ENCODE data around the gene MUC6.

MUC6 gene

GRCh38 chr11:1034456-1035295 is 1.8 kb downstream of the MUC6 start:
- no peak for TF ChIP-seq CTCF (IDR thresholded peaks at IDR 0.05; ENCODE audit: control insufficient read depth, insufficient read depth, low read depth, low read length, missing control alignments)
- H3K4me3 ChIP-seq (ENCODE audit: control insufficient read depth, low read depth, low read length) = no peak overlapping the region
- no peak for DNase-seq (ENCODE audit: low read depth)

GRCh38 chr11:1034001-1034400 is 2.5 kb downstream of the MUC6 start:
- DNase-seq (ENCODE audit: low read depth) = no peak
- H3K4me3 ChIP-seq (ENCODE audit: control insufficient read depth, low read depth, low read length) = no peak overlapping the region
- no peak for TF ChIP-seq CTCF (IDR thresholded peaks at IDR 0.05; ENCODE audit: control insufficient read depth, insufficient read depth, low read depth, low read length, missing control alignments)

- DNase-seq (ENCODE audit: low read depth) = no peak
- TF ChIP-seq CTCF (IDR thresholded peaks at IDR 0.05; ENCODE audit: control insufficient read depth, insufficient read depth, low read depth, low read length, missing control alignments) = no peak
- H3K4me3 ChIP-seq (ENCODE audit: control insufficient read depth, low read depth, low read length) = no peak overlapping the region
Measured at GRCh38 chr11:1033016-1033798, 3.3 kb downstream of the MUC6 start.

GRCh38 chr11:1032310-1032891 is 4.1 kb downstream of the MUC6 start:
- DNase-seq (ENCODE audit: low read depth) = no peak
- H3K4me3 ChIP-seq (ENCODE audit: control insufficient read depth, low read depth, low read length) = no peak overlapping the region
- TF ChIP-seq CTCF (IDR thresholded peaks at IDR 0.05; ENCODE audit: control insufficient read depth, insufficient read depth, low read depth, low read length, missing control alignments) = no peak

- H3K4me3 ChIP-seq (ENCODE audit: control insufficient read depth, low read depth, low read length) = no peak overlapping the region
- no peak for DNase-seq (ENCODE audit: low read depth)
- no peak for TF ChIP-seq CTCF (IDR thresholded peaks at IDR 0.05; ENCODE audit: control insufficient read depth, insufficient read depth, low read depth, low read length, missing control alignments)
Measured at GRCh38 chr11:1031121-1031899, 5.2 kb downstream of the MUC6 start.

GRCh38 chr11:1030556-1030955 is 6.0 kb downstream of the MUC6 start:
- no peak for TF ChIP-seq CTCF (IDR thresholded peaks at IDR 0.05; ENCODE audit: control insufficient read depth, insufficient read depth, low read depth, low read length, missing control alignments)
- no peak for DNase-seq (ENCODE audit: low read depth)
- H3K4me3 ChIP-seq (ENCODE audit: control insufficient read depth, low read depth, low read length) = no peak overlapping the region

Data from AG09309 (cell line).